HG02852 (cell line): Measurements from ENCODE around the gene DDX31.

Experiments
- ATAC-seq: cut with Tn5 transposase; IDR thresholded peaks from one replicate; pipeline ENCODE4 v1.9.1; 2021; ENCODE audit warnings: mild to moderate bottlenecking, moderate library complexity; ENCODE audit not compliant: unreplicated experiment

DDX31 gene

GRCh38 chr9:132597073-132597775 lies 72.6 kb downstream of the DDX31 start:
- ATAC-seq, result no peak

GRCh38 chr9:132596200-132596599 lies 73.6 kb downstream of the DDX31 start:
- ATAC-seq, result no peak

GRCh38 chr9:132595319-132595718 lies 74.5 kb downstream of the DDX31 start:
- ATAC-seq, result no peak

DNA sequence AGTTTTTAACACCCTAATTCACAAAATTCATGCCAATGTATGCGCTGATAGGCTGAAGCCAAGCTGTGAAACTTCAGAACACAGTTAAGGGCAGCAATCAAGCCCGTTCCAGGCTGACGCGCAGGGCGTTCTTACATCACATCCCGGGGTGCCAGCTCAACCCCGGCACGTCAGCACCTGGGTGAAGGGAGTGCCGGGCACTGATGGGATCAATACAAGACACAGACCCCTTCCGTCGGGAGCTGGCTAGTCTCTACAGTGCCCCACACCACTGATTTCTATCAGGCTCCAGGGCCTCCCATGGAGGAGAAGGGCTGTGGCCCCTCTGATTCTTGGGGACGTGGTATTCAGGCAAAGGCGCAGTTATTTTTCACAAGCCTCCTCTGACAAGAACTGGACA lies 75.4 kb downstream of the DDX31 start:
- no peak for ATAC-seq

DNA sequence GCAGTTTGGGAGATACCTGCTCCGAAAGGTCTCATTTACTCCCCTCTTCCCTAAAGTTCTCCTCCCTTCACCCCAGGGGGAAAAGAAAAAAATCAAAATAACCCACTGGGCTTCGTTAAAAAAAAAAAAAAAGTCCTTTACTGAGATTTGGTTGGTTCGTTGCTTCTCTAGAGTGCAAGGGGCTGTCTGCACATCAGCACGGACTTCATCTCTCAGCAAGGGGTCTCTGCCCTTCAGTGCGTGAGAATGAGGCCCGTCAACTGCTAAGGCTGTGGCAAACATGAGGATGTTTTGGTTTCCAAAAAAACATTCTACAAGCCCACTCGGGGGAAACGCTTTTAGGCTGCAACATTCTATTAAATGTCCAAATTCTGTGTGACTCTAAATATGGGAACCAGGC lies 77.3 kb downstream of the DDX31 start:
- no peak for ATAC-seq

DNA sequence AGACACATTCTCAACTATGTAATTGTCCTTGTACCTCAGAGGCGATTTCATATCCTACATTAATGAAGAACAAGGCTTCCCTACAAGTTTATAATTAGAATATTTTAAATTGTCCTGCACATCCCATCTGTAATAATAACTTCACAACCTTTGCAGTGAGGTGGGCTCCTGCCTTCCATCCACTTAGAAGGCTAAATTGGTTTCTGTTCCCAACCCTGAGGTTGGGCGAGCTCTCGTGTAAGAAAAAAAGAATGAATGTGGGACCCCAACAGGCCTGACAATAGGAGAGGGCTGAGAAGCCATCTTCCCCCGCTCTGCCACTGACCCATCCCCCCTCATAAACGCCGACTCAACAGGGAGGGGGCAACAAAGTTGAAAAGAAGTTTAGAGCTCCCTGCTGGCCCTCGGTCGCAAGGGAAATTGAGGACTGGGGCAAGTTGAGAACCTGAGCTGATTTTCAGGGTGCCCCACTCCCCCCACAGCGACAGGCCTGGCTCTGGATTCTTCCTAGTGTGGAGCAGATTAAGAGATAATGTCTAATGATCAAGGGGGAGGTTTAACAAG lies 78.0 kb downstream of the DDX31 start:
- no peak for ATAC-seq

DNA sequence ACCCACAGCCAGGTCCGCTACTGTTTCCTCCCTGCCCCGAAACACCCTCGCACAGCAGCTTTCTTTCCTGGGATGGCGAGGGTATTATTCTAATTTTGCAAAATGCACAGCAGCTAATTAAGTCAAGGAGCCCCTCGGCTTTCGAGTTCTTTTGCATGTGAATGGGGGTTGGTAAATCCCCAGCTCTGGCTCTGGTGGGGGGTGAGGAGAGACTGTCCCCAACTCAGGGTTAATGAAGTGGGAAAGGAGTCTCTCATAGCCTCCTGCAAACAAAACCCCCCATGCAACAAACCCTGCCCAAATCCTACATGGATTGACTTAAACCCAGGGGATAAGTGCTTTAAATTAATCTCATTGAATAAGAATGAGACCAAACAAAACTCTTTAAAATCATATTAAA lies 78.5 kb downstream of the DDX31 start:
- ATAC-seq, result no peak

DNA sequence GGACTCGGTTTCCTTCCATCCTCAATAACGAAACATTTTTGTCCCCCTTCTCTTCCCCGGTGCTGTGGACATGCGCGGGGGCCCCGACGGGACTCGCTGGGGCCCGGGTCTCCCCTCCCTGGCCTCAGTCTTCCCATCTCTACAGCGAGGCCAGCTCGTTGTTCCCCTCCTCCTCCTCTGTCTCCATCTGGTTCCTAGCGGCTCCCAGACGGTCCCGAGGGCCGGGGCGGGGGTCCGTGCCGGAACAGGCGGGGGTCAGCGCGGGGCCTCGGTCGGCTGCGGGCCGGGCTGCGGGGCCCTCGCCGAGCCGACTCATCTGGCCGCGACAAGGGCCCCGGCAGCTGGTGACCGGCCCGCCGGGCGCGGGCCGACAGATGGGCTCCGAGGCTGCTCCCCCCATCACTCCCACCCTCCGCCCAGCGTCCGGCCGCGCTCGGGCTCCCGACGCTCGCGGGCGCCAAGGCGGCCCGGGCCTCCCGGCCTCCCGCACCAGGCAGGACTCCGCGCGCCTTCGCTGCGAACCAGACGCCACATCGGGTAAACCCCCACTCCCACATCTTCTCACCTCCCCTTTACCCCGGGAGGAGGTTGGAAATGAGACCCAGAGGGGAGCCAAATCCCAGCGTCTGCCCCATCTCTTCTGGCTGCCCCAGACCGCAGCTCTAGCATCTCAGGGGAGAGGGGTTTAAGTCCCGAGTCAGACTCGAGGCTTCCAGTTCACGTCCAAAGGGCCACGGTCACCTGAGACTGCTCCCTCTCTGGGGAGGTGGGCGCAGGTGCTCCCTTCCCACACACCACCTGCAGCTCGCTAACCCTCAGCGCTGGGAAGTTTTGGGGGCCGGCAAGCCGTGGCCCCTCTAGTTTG lies 79.2 kb downstream of the DDX31 start:
- no peak for ATAC-seq

DNA sequence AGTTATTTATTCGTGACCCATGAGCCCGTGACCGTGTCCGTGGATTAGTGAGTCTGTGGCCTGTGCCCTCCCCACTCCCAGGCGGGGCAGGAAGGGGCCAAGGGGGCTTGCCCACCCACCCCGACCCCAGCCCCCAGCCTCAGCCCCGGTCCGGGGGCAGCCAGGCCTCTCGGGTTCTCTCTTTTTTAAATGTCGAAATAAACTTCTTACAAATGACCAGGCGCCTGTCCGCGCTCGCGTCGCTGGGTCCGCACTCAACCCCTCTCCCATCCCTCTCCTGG lies 79.8 kb downstream of the DDX31 start:
- no peak for ATAC-seq

DNA sequence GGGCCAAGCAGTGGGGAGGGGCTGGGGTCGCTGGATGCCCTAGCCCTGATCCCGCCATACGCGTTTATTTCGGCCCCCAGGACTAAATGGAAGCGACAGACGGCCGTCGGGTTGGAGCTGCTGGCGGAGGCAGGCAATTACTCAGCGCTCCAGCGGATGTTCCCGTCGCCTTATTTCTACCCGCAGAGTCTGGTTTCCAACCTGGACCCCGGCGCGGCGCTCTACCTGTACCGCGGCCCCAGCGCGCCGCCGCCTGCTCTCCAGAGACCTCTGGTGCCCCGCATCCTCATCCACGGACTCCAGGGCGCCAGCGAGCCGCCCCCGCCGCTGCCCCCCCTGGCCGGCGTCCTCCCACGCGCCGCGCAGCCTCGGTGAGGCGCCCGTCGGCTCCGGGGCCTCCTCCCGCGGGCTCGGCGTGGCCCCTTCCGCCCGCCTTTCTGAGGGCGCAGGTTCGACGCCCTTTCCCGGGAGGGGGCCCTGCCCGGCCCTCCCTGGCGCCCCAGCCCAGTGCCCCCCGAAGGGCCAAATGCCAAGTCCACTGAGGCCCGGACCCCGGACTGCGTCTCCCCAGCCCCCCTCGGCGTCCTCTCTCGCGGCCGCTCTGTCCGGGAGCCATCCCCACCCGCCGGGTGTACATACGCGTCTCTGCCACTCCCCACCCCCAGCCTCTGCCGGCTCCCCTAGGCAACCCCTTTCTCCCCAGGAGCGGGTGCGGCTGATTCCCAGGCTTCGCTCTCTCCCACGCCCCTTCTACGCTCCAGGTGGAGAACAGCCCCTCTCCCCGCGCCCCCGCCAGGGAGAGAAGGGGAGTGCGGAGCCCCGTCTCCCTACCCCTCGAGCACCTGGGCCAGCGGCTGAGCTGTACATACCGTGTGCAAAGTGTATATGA lies 80.4 kb downstream of the DDX31 start:
- ATAC-seq, result no peak

DNA sequence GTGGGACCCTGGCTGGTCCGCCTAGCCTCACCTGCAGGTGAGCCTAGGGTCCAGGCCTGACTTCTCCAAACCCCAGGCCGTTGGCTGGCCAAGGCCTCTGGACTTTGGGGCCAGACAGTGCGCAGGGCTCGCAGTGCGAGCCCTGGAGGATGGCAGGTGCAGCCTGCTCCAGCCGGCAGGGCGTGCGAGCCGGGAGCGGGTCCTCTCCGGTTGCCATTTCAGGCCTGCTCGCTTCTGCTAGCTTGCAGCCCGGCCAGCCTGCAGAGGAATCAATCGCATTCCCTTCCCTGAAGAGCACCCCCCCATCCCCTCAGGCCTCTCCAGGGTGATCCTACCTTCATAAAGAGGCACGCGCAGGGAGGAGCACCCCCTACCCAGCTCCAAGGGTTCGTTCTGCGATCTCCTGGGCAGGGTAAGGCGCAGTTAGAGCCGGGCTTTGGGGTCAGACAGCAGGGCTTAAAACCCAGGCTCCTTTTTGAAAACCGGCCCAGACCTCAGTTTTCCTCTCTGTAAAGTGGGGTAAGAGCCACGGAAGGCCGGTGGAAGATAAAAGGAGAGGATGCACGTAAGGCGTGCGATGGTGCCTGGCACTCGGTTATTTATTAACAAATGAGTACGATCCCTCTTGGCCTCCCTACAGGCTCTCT lies 81.2 kb downstream of the DDX31 start:
- no peak for ATAC-seq

- no peak for ATAC-seq
Measured at GRCh38 chr9:132588098-132588497, 81.7 kb downstream of the DDX31 start.

GRCh38 chr9:132587592-132587955 lies 82.2 kb downstream of the DDX31 start:
- ATAC-seq, result no peak

- ATAC-seq, result no peak
Measured at GRCh38 chr9:132586830-132587591, 82.8 kb downstream of the DDX31 start.

- ATAC-seq, result no peak
Measured at GRCh38 chr9:132585954-132586829, 83.6 kb downstream of the DDX31 start.

DNA sequence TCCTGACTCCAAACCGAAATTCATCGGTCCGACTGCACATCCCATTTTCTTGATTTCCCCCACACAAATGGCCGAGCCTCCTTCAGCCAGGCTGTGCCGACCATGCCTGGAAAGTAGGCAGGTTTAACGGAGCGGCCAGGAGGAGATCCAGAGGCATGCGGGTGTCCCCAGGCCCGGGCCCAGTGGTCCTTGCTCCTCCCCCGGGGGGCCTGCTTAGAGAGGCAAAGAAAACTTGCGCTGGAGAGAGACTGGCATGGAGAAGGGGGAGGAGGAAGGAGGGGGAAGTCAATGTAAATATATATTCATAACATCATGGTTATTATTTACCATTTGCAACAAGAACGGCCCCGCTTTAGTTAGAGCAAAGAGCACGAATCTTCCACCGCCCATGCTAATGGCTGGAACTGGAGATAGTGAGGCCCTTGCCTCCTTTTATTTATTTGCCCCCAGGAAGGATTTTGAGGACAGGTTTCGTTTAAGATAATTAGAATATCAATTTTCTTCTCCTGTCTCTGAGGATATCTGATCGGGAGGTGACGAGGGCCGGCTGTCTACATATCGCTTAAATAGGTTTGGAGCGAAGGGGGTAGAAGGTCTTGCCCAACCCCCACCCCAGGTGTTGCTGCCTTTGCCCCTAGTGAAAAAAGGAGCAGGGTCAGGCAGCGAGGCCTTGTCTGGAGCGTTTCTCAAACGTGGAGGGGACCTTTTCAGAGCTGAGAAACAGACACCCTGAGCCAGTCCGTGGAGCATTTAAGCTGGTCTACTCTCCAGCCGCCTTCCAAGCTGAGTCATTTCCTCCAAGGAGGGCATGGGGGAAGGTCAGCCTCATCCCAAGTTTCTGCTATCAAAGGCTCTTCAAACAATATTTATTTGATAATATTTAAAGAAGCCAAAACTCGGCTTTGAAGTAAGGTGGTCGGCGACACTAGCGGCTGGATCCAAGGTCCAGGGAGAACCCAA lies 84.9 kb downstream of the DDX31 start:
- no peak for ATAC-seq

GRCh38 chr9:132583584-132584304 lies 86.0 kb downstream of the DDX31 start:
- no peak for ATAC-seq
